Measurements from ENCODE around the gene ZNF521.

DNA sequence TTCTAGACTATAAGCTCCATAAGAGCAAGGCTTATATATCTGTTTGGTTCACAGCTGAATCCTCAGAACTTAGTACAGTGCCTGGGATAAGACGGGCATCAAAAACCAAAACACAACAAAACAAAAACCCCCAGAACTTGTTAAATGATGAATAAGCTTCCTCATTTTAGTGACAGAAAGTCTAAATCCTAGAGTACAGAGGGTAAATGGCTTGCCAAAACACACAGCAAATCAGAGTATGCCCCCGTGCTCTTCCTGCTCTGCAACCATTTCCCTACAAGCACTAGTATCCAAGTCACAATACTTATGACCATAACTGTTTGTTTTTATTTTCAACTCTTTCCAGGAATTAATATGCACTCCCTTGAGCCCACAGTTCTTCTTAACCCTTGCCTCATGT, 10.1 kb downstream of the ZNF521 start:
- no peak for TF ChIP-seq CTCF (conservative IDR thresholded peaks at IDR 0.05)
- no peak for TF ChIP-seq EZH2 (IDR thresholded peaks at IDR 0.05; ENCODE audit: low read depth)

Data from PC-9 (cell line).